ENCODE measurements around the gene SMG7. TPM values are rescaled to one million over a fixed set of nuclear protein-coding genes. Genes with fewer than 3 reads are reported as not detected.

Gene SMG7
- total and polyA plus RNA-seq, 2 donors (not counting 3 experiments of a cell fraction or from before 2014, with no cell fraction given) = 25.4 to 47.1 TPM

GRCh38 chr1:183600136-183600535, 127.8 kb downstream of the SMG7 start:
- no peak overlapping the region for H3K4me2 ChIP-seq (ENCODE audit: insufficient read depth, low read length)
- no peak for DNase-seq (ENCODE audit: low read depth, low spot score)

More at GRCh38 chr1:183600136-183600535, 127.8 kb downstream of the SMG7 start:
- intact Hi-C loops (cut with micrococcal nuclease) = no loop called here
- Histone ChIP-seq H3K4me3 (replicated peaks in 1 of 3; ENCODE audit: insufficient read depth in 1 of 3, low read depth in 1 of 3, low read length in 3 of 3) (no peak overlapping the region), H3K27ac (ENCODE audit: insufficient read depth, low read depth, low read length) (no peak overlapping the region), H3K79me2 (ENCODE audit: control insufficient read depth, insufficient read depth, low read length) (no peaks in the 10 kb centered on the region), H3K36me3 (ENCODE audit: control insufficient read depth in 2 of 2, extremely low read depth in 1 of 2, insufficient read depth in 2 of 2, low read length in 2 of 2) (no peaks in the 10 kb centered on the region), H3K9me1 (replicated peaks; ENCODE audit: control insufficient read depth, extremely low read depth, insufficient read depth, low read length) (no peaks in the 10 kb centered on the region), H3K9me3 (replicated peaks; ENCODE audit: control insufficient read depth, insufficient read depth, low read length) (no peaks in the 10 kb centered on the region), H2AFZ (ENCODE audit: low read depth, low read length) (no peak overlapping the region), H3K27me3 (ENCODE audit: control insufficient read depth in 2 of 2, insufficient read depth in 2 of 2, low read length in 2 of 2) (peaks cover 0 to 7% of the 10 kb centered on the region in 2 experiments), H3K4me1 (ENCODE audit: control insufficient read depth, extremely low read depth, insufficient read depth, low read length) (no peaks in the 10 kb centered on the region), H4K20me1 (replicated peaks; ENCODE audit: control insufficient read depth, extremely low read depth, insufficient read depth, low read length) (no peaks in the 10 kb centered on the region), H3K9ac (replicated peaks; ENCODE audit: extremely low read depth, insufficient read depth, low read length) (no peak overlapping the region)
- dilution Hi-C loops (cut with MboI; ENCODE audit: extremely low pct_ligation_motif_present, low sequenced_read_pairs) = no loop called here
- TF ChIP-seq JUN (IDR thresholded peaks at IDR 0.05; ENCODE audit: borderline replicate concordance, insufficient read depth, insufficient read length, low read depth) (no peak), POLR2A (IDR thresholded peaks at IDR 0.05; ENCODE audit: low read depth, low read length) (no peak), EZH2 (IDR thresholded peaks at IDR 0.05; ENCODE audit: borderline replicate concordance, low read depth, low read length, severe bottlenecking) (no peak), POLR2AphosphoS5 (IDR thresholded peaks at IDR 0.05; ENCODE audit: insufficient read depth, low read depth, low read length) (no peak), GATA2 (IDR thresholded peaks at IDR 0.05; ENCODE audit: insufficient read depth, insufficient read length, low read depth, low read length) (no peak), MAX (IDR thresholded peaks at IDR 0.05; ENCODE audit: insufficient read depth, insufficient read length) (no peak), FOS (IDR thresholded peaks at IDR 0.05; ENCODE audit: borderline replicate concordance, insufficient read depth, low read length) (no peak), CTCF (IDR thresholded peaks at IDR 0.05; ENCODE audit: extremely low read depth in 1 of 2, insufficient read depth in 1 of 2, low read depth in 1 of 2, low read length in 2 of 2) (no peak), MYC (IDR thresholded peaks at IDR 0.05; ENCODE audit: low read depth, low read length) (no peak)
- FAIRE-seq = no peak
- CTCF ChIA-PET = interaction anchor here (0.9 to 3.1 kb wide), 2 partner anchors 10 to 18 kb away, joined by 3 to 11 read pairs; no protein-coding TSS in a partner anchor
- POLR2A ChIA-PET = no interaction called here
- BruUV-seq (replicated peaks) = no TSS peak
